B cell (primary cell): ENCODE results near the gene TEX261. TPM values are rescaled to one million over a fixed set of nuclear protein-coding genes. Genes with fewer than 3 reads are reported as not detected.

Experiments used
- ATAC-seq: fragments of 200-7000 bp; cut with Tn5 transposase; one replicate; pipeline ENCODE4 v1.10.0; 2021; ENCODE audit warnings: low read depth, mild to moderate bottlenecking, moderate number of reproducible peaks, moderate library complexity
- CTCF ChIA-PET: fragments of 350-600 bp; sonication (Branson Sonifier 250); formaldehyde crosslinking; loops from one replicate; lab custom pipeline; 2021; ENCODE audit warnings: antibody characterized with exemption, inconsistent platforms; lab: Charles Lee
- POLR2A ChIA-PET: fragments of 350-600 bp; sonication (Branson Sonifier 250); formaldehyde crosslinking; loops from one replicate; lab custom pipeline; 2021; ENCODE audit warnings: antibody characterized with exemption; lab: Charles Lee
- DNase-seq: peaks from one replicate; pipeline ENCODE4 v3.0.0; 2013
- H2AFZ ChIP-seq: 2 replicates; pipeline ENCODE4 v1.6.1; 2012; ENCODE audit warnings: mild to moderate bottlenecking, low read depth, low read length; ENCODE audit not compliant: insufficient read depth, poor library complexity, severe bottlenecking
- H3K27ac ChIP-seq, 2 donors: 1 replicate in 1 of 2; 2 replicates in 1 of 2; pipeline ENCODE4 v1.5.1; 2012 to 2013; ENCODE audit warnings: low read length in 2 of 2, mild to moderate bottlenecking in 2 of 2, moderate library complexity in 1 of 2
- H3K27me3 ChIP-seq, 4 experiments: fragments of 200-600 bp in 1 of 4; sonication (generic) in 1 of 4; replicated peaks in 1 of 4; 1 replicate in 2 of 4; 2 replicates in 2 of 4; pipeline versions ENCODE4 v1.6.1 to v1.7.0; 2013 to 2016; ENCODE audit warnings: low read length in 3 of 4, mild to moderate bottlenecking in 2 of 4, mixed read lengths in 1 of 4, moderate library complexity in 1 of 4; ENCODE audit not compliant: insufficient read depth in 4 of 4, control insufficient read depth in 3 of 4; ENCODE audit errors: control extremely low read depth in 1 of 4
- H3K36me3 ChIP-seq, 2 experiments: replicated peaks in 1 of 2; 1 replicate in 1 of 2; 2 replicates in 1 of 2; pipeline versions ENCODE4 v1.6.1 to v1.7.1; 2013; ENCODE audit warnings: low read length in 1 of 2; ENCODE audit not compliant: insufficient read depth in 2 of 2, control insufficient read depth in 1 of 2; ENCODE audit errors: control extremely low read depth in 1 of 2, extremely low read depth in 1 of 2
- H3K4me1 ChIP-seq, 2 donors: fragments of 200-600 bp in 1 of 2; sonication (generic) in 1 of 2; 1 replicate in 1 of 2; 2 replicates in 1 of 2; pipeline versions ENCODE4 v1.5.1 to v1.6.1; 2013 to 2017; ENCODE audit warnings: low read length in 2 of 2; ENCODE audit not compliant: control insufficient read depth in 2 of 2, insufficient read depth in 2 of 2
- H3K4me2 ChIP-seq: replicated peaks from 2 replicates; pipeline ENCODE3; 2012; ENCODE audit warnings: mild to moderate bottlenecking, low read depth, low read length; ENCODE audit not compliant: poor library complexity, severe bottlenecking
- H3K4me3 ChIP-seq, 5 experiments: fragments of 200-600 bp in 1 of 5; sonication (generic) in 1 of 5; 1 replicate in 3 of 5; 2 replicates in 2 of 5; pipeline versions ENCODE4 v1.5.1 to v1.7.0; 2011 to 2016; ENCODE audit warnings: low read length in 4 of 5, mild to moderate bottlenecking in 4 of 5, low read depth in 2 of 5, control low read depth in 1 of 5, moderate library complexity in 1 of 5; ENCODE audit not compliant: insufficient read depth in 1 of 5; ENCODE audit errors: control extremely low read depth in 1 of 5, extremely low read depth in 1 of 5
- H3K79me2 ChIP-seq: fragments of 200-600 bp; sonication (generic); one replicate; pipeline ENCODE4 v1.6.0; 2016; ENCODE audit warnings: low read length; ENCODE audit not compliant: control insufficient read depth, insufficient read depth
- H3K9ac ChIP-seq: fragments of 200-600 bp; sonication (generic); 2 replicates; pipeline ENCODE4 v1.6.1; 2017; ENCODE audit warnings: mild to moderate bottlenecking, low read length, moderate library complexity
- H3K9me3 ChIP-seq, 3 donors: one replicate each; pipeline versions ENCODE4 v1.6.1 to v1.7.1; 2013; ENCODE audit warnings: low read length in 2 of 3; ENCODE audit not compliant: control insufficient read depth in 2 of 3, insufficient read depth in 1 of 3; ENCODE audit errors: control extremely low read depth in 1 of 3
- H4K20me1 ChIP-seq: 2 replicates; pipeline ENCODE4 v1.6.0; 2012; ENCODE audit warnings: mild to moderate bottlenecking, low read length; ENCODE audit not compliant: insufficient read depth, control insufficient read depth, poor library complexity, severe bottlenecking
- H3K27ac Mint-ChIP-seq: one replicate; pipeline ENCODE4 v1.8.0; 2021; ENCODE audit warnings: mixed read lengths
- H3K27me3 Mint-ChIP-seq: one replicate; pipeline ENCODE4 v1.8.0; 2021; ENCODE audit warnings: mixed read lengths
- H3K4me1 Mint-ChIP-seq: one replicate; pipeline ENCODE4 v1.8.0; 2021; ENCODE audit warnings: mixed read lengths
- H3K4me3 Mint-ChIP-seq: one replicate; pipeline ENCODE4 v1.8.0; 2021; ENCODE audit warnings: mixed read lengths
- H3K9me3 Mint-ChIP-seq: one replicate; pipeline ENCODE4 v1.8.0; 2022; ENCODE audit warnings: mixed read lengths; ENCODE audit not compliant: insufficient read depth
- EZH2 ChIP-seq: IDR thresholded peaks from 2 replicates; pipeline ENCODE4 v1.6.1; 2012; ENCODE audit warnings: borderline replicate concordance, low read depth, mild to moderate bottlenecking, moderate library complexity, low read length; ENCODE audit not compliant: insufficient read depth, poor library complexity, severe bottlenecking
- WGBS: methylation state at CpG from one replicate; pipeline ENCODE4 v1.1.5; 2013; ENCODE audit warnings: missing lambda C conversion rate; ENCODE audit not compliant: insufficient coverage; 5-methylcytosine and 5-hydroxymethylcytosine counted together
- intact Hi-C: fragments of 100-400 bp; cut with micrococcal nuclease; formaldehyde crosslinking; loops from one replicate; pipeline ENCODE4 v1.10.0; 2022
- polyA plus RNA-seq: library from polyadenylated mRNA; depleted of rRNA; stranded (reverse); fragments of >200 nt; gene quantifications from 2 replicates; pipeline ENCODE4 v1.2.3, GENCODE V29; 2012
- total RNA-seq, 2 donors: library from RNA; stranded (reverse); fragments of 120-200 nt in 1 of 2; gene quantifications; 1 replicate in 1 of 2; 2 replicates in 1 of 2; pipeline versions ENCODE4 v1.2.3 to v1.2.4, GENCODE V29; 2013 to 2022
- TF ChIP-seq, protein P1 (sequence below): fragments of 200-600 bp; IDR thresholded peaks from one replicate; pipeline ENCODE4 v1.8.0; 2022; ENCODE audit warnings: antibody characterized with exemption, mild to moderate bottlenecking

TEX261 gene
- total and polyA plus RNA-seq, 2 donors (not counting 1 experiment from before 2014, with no cell fraction given): 29.0 to 56.4 TPM

- ChIA-PET CTCF (interaction anchor here (0.7 to 7.4 kb wide), 20 partner anchors 8 to 660 kb away, joined by 3 to 53 read pairs (median 4); partner anchors contain the start of gene ANKRD53), POLR2A (interaction anchor here (0.6 kb wide), 1 partner anchor 28 kb away, joined by 3 read pairs; no protein-coding TSS in a partner anchor)
- peak overlapping the region; percentile 87 for H3K4me3 Mint-ChIP-seq
- DNase-seq: peak; percentile 89
- Histone ChIP-seq H3K79me2 (no peaks in the 10 kb centered on the region), H3K4me1 (peaks cover 10 to 13% of the 10 kb centered on the region in 2 donors), H3K9me3 (no peaks in the 10 kb centered on the region), H3K27ac (no peak overlapping the region), H3K36me3 (no peaks in the 10 kb centered on the region), H3K27me3 (peaks cover 0 to 49% (median 14%) of the 10 kb centered on the region in 4 experiments), H3K4me2 (peak overlapping the region; percentile 96), H4K20me1 (no peaks in the 10 kb centered on the region), H2AFZ (peak overlapping the region; percentile 95), H3K4me3 (peak overlapping the region; percentile 35 to 79 (median 56)), H3K9ac (peak overlapping the region; percentile 73)
- H3K4me1 Mint-ChIP-seq: peaks cover 7% of the 10 kb centered on the region
- H3K27ac Mint-ChIP-seq: no peak overlapping the region
- peak; percentile 94 for ATAC-seq
- no peaks in the 10 kb centered on the region for H3K9me3 Mint-ChIP-seq
- 12% methylated on average over 39 of the region's 59 CpGs for WGBS
- intact Hi-C loops: loop anchor here (1.0 kb wide), 3 partner anchors 13 to 37 kb away; no protein-coding TSS in a partner anchor
- no peak for TF ChIP-seq EZH2
- TF ChIP-seq, protein P1, sequence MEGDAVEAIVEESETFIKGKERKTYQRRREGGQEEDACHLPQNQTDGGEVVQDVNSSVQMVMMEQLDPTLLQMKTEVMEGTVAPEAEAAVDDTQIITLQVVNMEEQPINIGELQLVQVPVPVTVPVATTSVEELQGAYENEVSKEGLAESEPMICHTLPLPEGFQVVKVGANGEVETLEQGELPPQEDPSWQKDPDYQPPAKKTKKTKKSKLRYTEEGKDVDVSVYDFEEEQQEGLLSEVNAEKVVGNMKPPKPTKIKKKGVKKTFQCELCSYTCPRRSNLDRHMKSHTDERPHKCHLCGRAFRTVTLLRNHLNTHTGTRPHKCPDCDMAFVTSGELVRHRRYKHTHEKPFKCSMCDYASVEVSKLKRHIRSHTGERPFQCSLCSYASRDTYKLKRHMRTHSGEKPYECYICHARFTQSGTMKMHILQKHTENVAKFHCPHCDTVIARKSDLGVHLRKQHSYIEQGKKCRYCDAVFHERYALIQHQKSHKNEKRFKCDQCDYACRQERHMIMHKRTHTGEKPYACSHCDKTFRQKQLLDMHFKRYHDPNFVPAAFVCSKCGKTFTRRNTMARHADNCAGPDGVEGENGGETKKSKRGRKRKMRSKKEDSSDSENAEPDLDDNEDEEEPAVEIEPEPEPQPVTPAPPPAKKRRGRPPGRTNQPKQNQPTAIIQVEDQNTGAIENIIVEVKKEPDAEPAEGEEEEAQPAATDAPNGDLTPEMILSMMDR: peak; percentile 94
- H3K27me3 Mint-ChIP-seq: peaks cover 37% of the 10 kb centered on the region
These were observed 29.9 kb downstream of the TEX261 start for GRCh38 chr2:70964596-70965386.

DNA sequence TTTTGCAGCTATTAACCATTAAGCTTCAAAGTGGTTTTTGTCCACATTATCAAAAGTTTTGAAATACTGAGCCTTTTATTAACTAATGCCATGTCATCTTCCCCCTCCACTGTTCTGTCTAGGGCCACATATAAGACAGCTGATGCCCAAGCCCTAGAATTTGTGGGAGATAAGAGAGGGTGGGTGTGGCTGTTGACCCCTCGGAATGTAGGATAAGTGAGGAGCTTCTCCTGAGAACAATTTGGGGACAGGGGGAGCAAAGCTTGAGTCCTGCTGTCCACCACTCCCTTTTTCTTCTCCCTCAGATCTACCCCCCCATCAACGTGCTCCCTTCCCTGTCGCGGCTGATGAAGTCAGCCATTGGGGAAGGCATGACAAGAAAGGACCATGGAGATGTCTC is 30.5 kb downstream of the TEX261 start:
- Histone ChIP-seq H3K36me3 (no peaks in the 10 kb centered on the region), H2AFZ (no peak overlapping the region), H3K4me2 (no peak overlapping the region), H3K4me3 (no peak overlapping the region), H3K27me3 (peaks cover 0 to 50% (median 14%) of the 10 kb centered on the region in 4 experiments), H3K79me2 (no peaks in the 10 kb centered on the region), H3K27ac (no peak overlapping the region), H4K20me1 (no peaks in the 10 kb centered on the region), H3K4me1 (peaks cover 10 to 13% of the 10 kb centered on the region in 2 donors), H3K9me3 (no peaks in the 10 kb centered on the region), H3K9ac (no peak overlapping the region)
- Mint-ChIP-seq H3K9me3 (no peaks in the 10 kb centered on the region), H3K27me3 (peaks cover 33% of the 10 kb centered on the region), H3K4me3 (no peak overlapping the region), H3K27ac (no peak overlapping the region), H3K4me1 (peaks cover 7% of the 10 kb centered on the region)
- no peak for TF ChIP-seq EZH2
- TF ChIP-seq, protein P1: no peak
- no peak for ATAC-seq
- DNase-seq: no peak
- intact Hi-C loops: no loop called here
- WGBS: no CpG with 5 or more reads among the region's 4 CpGs
- ChIA-PET CTCF (interaction anchor here (0.7 to 7.4 kb wide), 18 partner anchors 8 to 659 kb away, joined by 3 to 53 read pairs (median 4); partner anchors contain the start of gene ANKRD53), POLR2A (interaction anchor here (0.6 kb wide), 1 partner anchor 27 kb away, joined by 3 read pairs; no protein-coding TSS in a partner anchor)
